K562 (cell line): Measurements from ENCODE around the gene SLC17A9. TPM values are rescaled to one million over a fixed set of nuclear protein-coding genes. Genes with fewer than 3 reads are reported as not detected.

Experiments
- CREBBP ChIP-seq: IDR thresholded peaks from one replicate; pipeline ENCODE4 v1.6.1; 2012; ENCODE audit warnings: low read depth, mild to moderate bottlenecking, control low read depth, inconsistent platforms, low read length
- DDX20 ChIP-seq: fragments of 450-650 bp; IDR thresholded peaks from 2 replicates; pipeline ENCODE4 v1.6.1; 2016; ENCODE audit warnings: missing genetic modification characterization, low read depth, mild to moderate bottlenecking, missing compliant biosample characterization, moderate library complexity
- FOXP1 ChIP-seq: sonication (generic); formaldehyde crosslinking; IDR thresholded peaks from 2 replicates; pipeline ENCODE4 v1.8.0; 2022; ENCODE audit warnings: mild to moderate bottlenecking, missing genetic modification reagents
- IRF1 ChIP-seq: sonication (generic); formaldehyde crosslinking; IDR thresholded peaks from 2 replicates; pipeline ENCODE4 v1.8.0; 2022; ENCODE audit warnings: missing genetic modification reagents, mild to moderate bottlenecking, borderline replicate concordance
- KDM5B ChIP-seq: fragments of 200-600 bp; sonication (generic); IDR thresholded peaks from 2 replicates; pipeline ENCODE4 v1.6.1; 2012; ENCODE audit warnings: low read depth, mild to moderate bottlenecking, moderate library complexity, low read length, control low read depth, inconsistent platforms; ENCODE audit not compliant: insufficient replicate concordance
- MEF2A ChIP-seq: IDR thresholded peaks from 2 replicates; pipeline ENCODE4 v1.6.1; 2011; ENCODE audit warnings: low read depth, mild to moderate bottlenecking, low read length, moderate library complexity; ENCODE audit not compliant: control insufficient read depth
- SOX6 ChIP-seq: fragments of 450-650 bp; IDR thresholded peaks from 2 replicates; pipeline ENCODE4 v1.6.1; 2014; ENCODE audit warnings: mild to moderate bottlenecking
- SRSF9 ChIP-seq: fragments of 200-400 bp; formaldehyde crosslinking; IDR thresholded peaks from 2 replicates; pipeline ENCODE4 v1.6.1; 2017; ENCODE audit warnings: low read depth, low read length, borderline replicate concordance
- ZBTB8A ChIP-seq: fragments of 450-650 bp; IDR thresholded peaks from 2 replicates; pipeline ENCODE4 v1.6.1; 2018; ENCODE audit warnings: mild to moderate bottlenecking, moderate library complexity; ENCODE audit not compliant: partially characterized antibody
- ZNF274 ChIP-seq: IDR thresholded peaks from 2 replicates; pipeline ENCODE4 v1.6.1; 2011; ENCODE audit warnings: low read depth, mild to moderate bottlenecking, low read length, moderate library complexity, borderline replicate concordance
- ZNF79 ChIP-seq: fragments of 250-450 bp; sonication (Bioruptor Pico); IDR thresholded peaks from 2 replicates; pipeline ENCODE4 v1.4.0; 2020; ENCODE audit warnings: low read depth, mild to moderate bottlenecking, moderate library complexity
- polyA plus RNA-seq, 8 experiments: library from polyadenylated mRNA; depleted of rRNA in 4 of 8; stranded (reverse) in 5 of 8; unstranded in 3 of 8; fragments of >200 nt; fragmentation: Nextera tagmentation in 2 of 8; fragmentation: Illumina TruSeq in 1 of 8; extraction: Ambion mirVana in 2 of 8; extraction: Trizol in 1 of 8; gene quantifications; 2 replicates each; pipeline versions ENCODE4 v1.2.1 to v1.2.3, GENCODE V29; 2011 to 2014; ENCODE audit warnings: inconsistent platforms in 1 of 8, missing spikeins in 1 of 8
- total RNA-seq, 7 experiments: library from RNA; depleted of rRNA in 6 of 7; stranded (reverse); fragments of >200 nt in 6 of 7; fragmentation: Illumina TruSeq in 2 of 7; extraction: Trizol in 2 of 7; gene quantifications; 2 replicates each; pipeline versions ENCODE4 v1.2.1 to v1.2.3, GENCODE V29; 2011 to 2021; ENCODE audit warnings: low replicate concordance in 1 of 7
- TF ChIP-seq, protein P1 (sequence below): fragments of 450-650 bp; IDR thresholded peaks from 2 replicates; pipeline ENCODE4 v1.6.1; 2016; ENCODE audit warnings: low read depth, mild to moderate bottlenecking, moderate library complexity
- TF ChIP-seq, protein P2 (sequence below): fragments of 450-650 bp; IDR thresholded peaks from 2 replicates; pipeline ENCODE4 v1.6.1; 2017; ENCODE audit warnings: antibody characterized with exemption, mild to moderate bottlenecking
- TF ChIP-seq, protein P3 (sequence below): fragments of 250-450 bp; sonication (Bioruptor Pico); IDR thresholded peaks from 2 replicates; pipeline ENCODE4 v1.4.0; 2020; ENCODE audit warnings: borderline replicate concordance
- TF ChIP-seq, protein P4 (sequence below): fragments of 250-450 bp; sonication (Bioruptor Pico); IDR thresholded peaks from 2 replicates; pipeline ENCODE4 v1.5.0; 2021; ENCODE audit warnings: mild to moderate bottlenecking, borderline replicate concordance

SLC17A9 gene
- total and polyA plus RNA-seq, 9 of the 15 experiments (the other 6 are each of a cell fraction or from before 2014, with no cell fraction given): 0.04 to 0.31 TPM; not detected in 7

GRCh38 chr20:62925420-62926228 lies 26.9 kb upstream of the SLC17A9 start (continued):
- TF ChIP-seq, protein P1, sequence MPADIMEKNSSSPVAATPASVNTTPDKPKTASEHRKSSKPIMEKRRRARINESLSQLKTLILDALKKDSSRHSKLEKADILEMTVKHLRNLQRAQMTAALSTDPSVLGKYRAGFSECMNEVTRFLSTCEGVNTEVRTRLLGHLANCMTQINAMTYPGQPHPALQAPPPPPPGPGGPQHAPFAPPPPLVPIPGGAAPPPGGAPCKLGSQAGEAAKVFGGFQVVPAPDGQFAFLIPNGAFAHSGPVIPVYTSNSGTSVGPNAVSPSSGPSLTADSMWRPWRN: no peak
- TF ChIP-seq MEF2A (no peak), DDX20 (tag) (no peak), ZNF79 (CRISPR knock-in tag) (no peak), SOX6 (no peak), CREBBP (no peak), ZBTB8A (no peak), FOXP1 (CRISPR knock-in tag) (no peak), ZNF274 (no peak), IRF1 (CRISPR knock-in tag) (no peak), KDM5B (no peak), SRSF9 (no peak)
- TF ChIP-seq, protein P2, sequence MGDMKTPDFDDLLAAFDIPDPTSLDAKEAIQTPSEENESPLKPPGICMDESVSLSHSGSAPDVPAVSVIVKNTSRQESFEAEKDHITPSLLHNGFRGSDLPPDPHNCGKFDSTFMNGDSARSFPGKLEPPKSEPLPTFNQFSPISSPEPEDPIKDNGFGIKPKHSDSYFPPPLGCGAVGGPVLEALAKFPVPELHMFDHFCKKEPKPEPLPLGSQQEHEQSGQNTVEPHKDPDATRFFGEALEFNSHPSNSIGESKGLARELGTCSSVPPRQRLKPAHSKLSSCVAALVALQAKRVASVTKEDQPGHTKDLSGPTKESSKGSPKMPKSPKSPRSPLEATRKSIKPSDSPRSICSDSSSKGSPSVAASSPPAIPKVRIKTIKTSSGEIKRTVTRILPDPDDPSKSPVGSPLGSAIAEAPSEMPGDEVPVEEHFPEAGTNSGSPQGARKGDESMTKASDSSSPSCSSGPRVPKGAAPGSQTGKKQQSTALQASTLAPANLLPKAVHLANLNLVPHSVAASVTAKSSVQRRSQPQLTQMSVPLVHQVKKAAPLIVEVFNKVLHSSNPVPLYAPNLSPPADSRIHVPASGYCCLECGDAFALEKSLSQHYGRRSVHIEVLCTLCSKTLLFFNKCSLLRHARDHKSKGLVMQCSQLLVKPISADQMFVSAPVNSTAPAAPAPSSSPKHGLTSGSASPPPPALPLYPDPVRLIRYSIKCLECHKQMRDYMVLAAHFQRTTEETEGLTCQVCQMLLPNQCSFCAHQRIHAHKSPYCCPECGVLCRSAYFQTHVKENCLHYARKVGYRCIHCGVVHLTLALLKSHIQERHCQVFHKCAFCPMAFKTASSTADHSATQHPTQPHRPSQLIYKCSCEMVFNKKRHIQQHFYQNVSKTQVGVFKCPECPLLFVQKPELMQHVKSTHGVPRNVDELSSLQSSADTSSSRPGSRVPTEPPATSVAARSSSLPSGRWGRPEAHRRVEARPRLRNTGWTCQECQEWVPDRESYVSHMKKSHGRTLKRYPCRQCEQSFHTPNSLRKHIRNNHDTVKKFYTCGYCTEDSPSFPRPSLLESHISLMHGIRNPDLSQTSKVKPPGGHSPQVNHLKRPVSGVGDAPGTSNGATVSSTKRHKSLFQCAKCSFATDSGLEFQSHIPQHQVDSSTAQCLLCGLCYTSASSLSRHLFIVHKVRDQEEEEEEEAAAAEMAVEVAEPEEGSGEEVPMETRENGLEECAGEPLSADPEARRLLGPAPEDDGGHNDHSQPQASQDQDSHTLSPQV: no peak
- TF ChIP-seq, protein P3, sequence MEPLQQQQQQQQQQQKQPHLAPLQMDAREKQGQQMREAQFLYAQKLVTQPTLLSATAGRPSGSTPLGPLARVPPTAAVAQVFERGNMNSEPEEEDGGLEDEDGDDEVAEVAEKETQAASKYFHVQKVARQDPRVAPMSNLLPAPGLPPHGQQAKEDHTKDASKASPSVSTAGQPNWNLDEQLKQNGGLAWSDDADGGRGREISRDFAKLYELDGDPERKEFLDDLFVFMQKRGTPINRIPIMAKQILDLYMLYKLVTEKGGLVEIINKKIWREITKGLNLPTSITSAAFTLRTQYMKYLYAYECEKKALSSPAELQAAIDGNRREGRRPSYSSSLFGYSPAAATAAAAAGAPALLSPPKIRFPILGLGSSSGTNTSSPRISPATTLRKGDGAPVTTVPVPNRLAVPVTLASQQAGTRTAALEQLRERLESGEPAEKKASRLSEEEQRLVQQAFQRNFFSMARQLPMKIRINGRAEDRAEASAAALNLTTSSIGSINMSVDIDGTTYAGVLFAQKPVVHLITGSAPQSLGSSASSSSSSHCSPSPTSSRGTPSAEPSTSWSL (CRISPR knock-in tag): no peak
- TF ChIP-seq, protein P4, sequence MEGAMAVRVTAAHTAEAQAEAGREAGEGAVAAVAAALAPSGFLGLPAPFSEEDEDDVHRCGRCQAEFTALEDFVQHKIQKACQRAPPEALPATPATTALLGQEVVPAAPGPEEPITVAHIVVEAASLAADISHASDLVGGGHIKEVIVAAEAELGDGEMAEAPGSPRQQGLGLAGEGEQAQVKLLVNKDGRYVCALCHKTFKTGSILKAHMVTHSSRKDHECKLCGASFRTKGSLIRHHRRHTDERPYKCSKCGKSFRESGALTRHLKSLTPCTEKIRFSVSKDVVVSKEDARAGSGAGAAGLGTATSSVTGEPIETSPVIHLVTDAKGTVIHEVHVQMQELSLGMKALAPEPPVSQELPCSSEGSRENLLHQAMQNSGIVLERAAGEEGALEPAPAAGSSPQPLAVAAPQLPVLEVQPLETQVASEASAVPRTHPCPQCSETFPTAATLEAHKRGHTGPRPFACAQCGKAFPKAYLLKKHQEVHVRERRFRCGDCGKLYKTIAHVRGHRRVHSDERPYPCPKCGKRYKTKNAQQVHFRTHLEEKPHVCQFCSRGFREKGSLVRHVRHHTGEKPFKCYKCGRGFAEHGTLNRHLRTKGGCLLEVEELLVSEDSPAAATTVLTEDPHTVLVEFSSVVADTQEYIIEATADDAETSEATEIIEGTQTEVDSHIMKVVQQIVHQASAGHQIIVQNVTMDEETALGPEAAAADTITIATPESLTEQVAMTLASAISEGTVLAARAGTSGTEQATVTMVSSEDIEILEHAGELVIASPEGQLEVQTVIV (CRISPR knock-in tag): no peak
